ENCODE measurements around the gene ATP2B2. TPM values are rescaled to one million over a fixed set of nuclear protein-coding genes. Genes with fewer than 3 reads are reported as not detected.

The ATP2B2 gene
- total and polyA plus RNA-seq, 9 of the 15 experiments (the other 6 are each of a cell fraction or from before 2014, with no cell fraction given) = 0.06 TPM; not detected in 8

- peaks cover 31% of the 10 kb centered on the region for H3K79me2 ChIP-seq (ENCODE audit: control insufficient read depth, insufficient read depth, low read length)
- BruUV-seq (replicated peaks) = no TSS peak
- CTCF ChIA-PET (ENCODE audit: low intra/inter-chr PET ratio) = no interaction called here
- peaks cover 4% of the 10 kb centered on the region for H3K9me1 ChIP-seq (ENCODE audit: control insufficient read depth, insufficient read depth, low read length)
- no peaks in the 10 kb centered on the region for H3K9me3 ChIP-seq (replicated peaks; ENCODE audit: control insufficient read depth, insufficient read depth, low read depth, low read length)
- in situ Hi-C loops (cut with MboI) (loop anchor here (25.0 kb wide), 1 partner anchor 803 kb away; no protein-coding TSS in a partner anchor), intact Hi-C loops (cut with micrococcal nuclease) (no loop called here)
- ATAC-seq (no peak), FAIRE-seq (no peak), DNase-seq (ENCODE audit: extremely low read depth in 1 of 4, low spot score in 3 of 4) (no peak)
- H3K9ac ChIP-seq (ENCODE audit: insufficient read depth in 1 of 2, low read depth in 2 of 2, low read length in 2 of 2) = no peak overlapping the region
- WGBS (ENCODE audit: insufficient coverage, low coverage, missing lambda C conversion rate) = 93% methylated on average over 14 of the region's 14 CpGs
- H3K4me2 ChIP-seq (ENCODE audit: insufficient read depth, low read length) = no peak overlapping the region
- peaks cover 92% of the 10 kb centered on the region for H3K36me3 ChIP-seq (ENCODE audit: control insufficient read depth, insufficient read depth, low read length)
- H3K4me1 ChIP-seq (replicated peaks in 1 of 2; ENCODE audit: control insufficient read depth in 2 of 2, insufficient read depth in 2 of 2, low read length in 2 of 2) = peaks cover 5% of the 10 kb centered on the region in 2 experiments; a peak in 3 of 5 replicates
- H3K27ac ChIP-seq (ENCODE audit: extremely low read depth, low read depth, low read length) = no peak overlapping the region
- H2AFZ ChIP-seq (ENCODE audit: low read depth, low read length) = no peak overlapping the region
- POLR2A ChIA-PET = interaction anchor here (0.6 to 2.9 kb wide), 9 partner anchors 9 to 500 kb away, joined by 3 to 30 read pairs (median 3); no protein-coding TSS in a partner anchor
- no peak overlapping the region for H3K4me3 ChIP-seq
- H3K27me3 ChIP-seq (ENCODE audit: control insufficient read depth in 2 of 2, insufficient read depth in 2 of 2, low read length in 2 of 2) = no peaks in the 10 kb centered on the region
- H4K20me1 ChIP-seq (replicated peaks; ENCODE audit: control insufficient read depth, insufficient read depth, low read length) = peaks cover 19% of the 10 kb centered on the region
- TF ChIP-seq TCF7 (IDR thresholded peaks at IDR 0.05; ENCODE audit: borderline replicate concordance) (no peak), WHSC1 (IDR thresholded peaks at IDR 0.05; ENCODE audit: low read length) (no peak), SOX6 (IDR thresholded peaks at IDR 0.05) (no peak), MAZ (CRISPR knock-in tag; conservative IDR thresholded peaks at IDR 0.05 in 1 of 2, IDR thresholded peaks at IDR 0.05 in 1 of 2) (no peak), DACH1 (IDR thresholded peaks at IDR 0.05; ENCODE audit: partially characterized antibody) (no peak), UBTF (IDR thresholded peaks at IDR 0.05; ENCODE audit: borderline replicate concordance in 1 of 2, low read depth in 2 of 2, low read length in 2 of 2) (no peak), EP300 (IDR thresholded peaks at IDR 0.05; ENCODE audit: low read length) (no peak), ZFX (CRISPR knock-in tag; IDR thresholded peaks at IDR 0.05) (no peak), POLR2G (IDR thresholded peaks at IDR 0.05; ENCODE audit: low read depth, low read length) (peak; percentile 51), PRPF4 (IDR thresholded peaks at IDR 0.05; ENCODE audit: insufficient read depth, low read depth, low read length, poor library complexity, severe bottlenecking) (no peak), ZNF124 (CRISPR knock-in tag; IDR thresholded peaks at IDR 0.05) (no peak), TCF3 (CRISPR knock-in tag; IDR thresholded peaks at IDR 0.05) (no peak), ZHX1 (conservative IDR thresholded peaks at IDR 0.05; ENCODE audit: low read length) (no peak), PTBP1 (IDR thresholded peaks at IDR 0.05; ENCODE audit: low read depth, low read length) (no peak), SRSF9 (IDR thresholded peaks at IDR 0.05; ENCODE audit: borderline replicate concordance, low read depth, low read length) (no peak), NBN (IDR thresholded peaks at IDR 0.05; ENCODE audit: low read depth) (no peak), RBFOX2 (IDR thresholded peaks at IDR 0.05; ENCODE audit: low read depth, low read length) (peak; percentile 58), BACH1 (tag; IDR thresholded peaks at IDR 0.05) (no peak), FOXJ3 (CRISPR knock-in tag; IDR thresholded peaks at IDR 0.05) (no peak), ZNF174 (CRISPR knock-in tag; IDR thresholded peaks at IDR 0.05) (no peak)
These were observed 190.3 kb downstream of the ATP2B2 start for GRCh38 chr3:10315101-10315500.
